SH-SY5Y (cell line): ENCODE measurements around the gene ESRRB.

Experiments
- GATA2 ChIP-seq: IDR thresholded peaks from 2 replicates; pipeline ENCODE4 v1.6.1; 2011; ENCODE audit warnings: mild to moderate bottlenecking, low read depth, low read length
- GATA3 ChIP-seq: IDR thresholded peaks from 2 replicates; pipeline ENCODE4 v1.6.1; 2011; ENCODE audit warnings: low read depth, mild to moderate bottlenecking, low read length, moderate library complexity

DNA sequence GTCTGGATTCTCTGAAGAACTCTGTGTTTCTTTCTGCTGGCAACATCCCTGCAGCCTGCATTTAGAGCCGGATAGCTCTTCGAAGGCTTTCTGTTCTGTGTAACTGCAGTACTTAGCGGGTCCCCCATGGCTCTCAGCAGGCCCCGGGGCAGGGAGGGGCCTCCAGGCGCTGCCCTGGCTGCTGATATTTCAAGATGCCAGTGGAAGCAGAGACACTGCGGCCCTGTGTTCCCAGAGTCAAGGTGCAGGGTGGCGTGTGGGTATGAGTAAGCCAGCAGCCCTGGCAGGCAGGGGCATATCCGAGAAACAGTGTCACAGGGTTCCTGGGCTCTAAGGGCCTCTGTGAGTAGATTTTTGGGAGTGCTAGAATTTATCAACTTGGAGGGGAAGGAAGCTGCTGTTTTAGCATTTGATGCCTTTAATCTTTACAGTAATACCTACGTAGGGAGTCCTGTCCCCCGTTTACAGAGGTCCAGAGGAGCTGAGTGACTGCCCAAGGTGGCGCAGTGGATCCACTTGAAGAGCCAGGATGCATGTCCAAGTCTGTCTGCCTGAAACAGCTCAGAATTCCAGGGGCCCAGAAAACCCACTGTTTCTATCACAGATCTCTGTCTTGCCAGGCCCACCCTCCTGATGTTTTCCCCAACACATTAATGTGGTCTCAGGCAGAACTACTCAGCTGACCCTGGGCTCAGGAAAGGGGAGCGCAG lies 16.2 kb downstream of the ESRRB start:
- TF ChIP-seq GATA2, result no peak
- TF ChIP-seq GATA3, result no peak
